ENCODE results near the gene NAIF1. TPM values are rescaled to one million over a fixed set of nuclear protein-coding genes. Genes with fewer than 3 reads are reported as not detected.

The NAIF1 gene
- total RNA-seq, 1 experiment from 2014 or later: 11.0 TPM

DNA sequence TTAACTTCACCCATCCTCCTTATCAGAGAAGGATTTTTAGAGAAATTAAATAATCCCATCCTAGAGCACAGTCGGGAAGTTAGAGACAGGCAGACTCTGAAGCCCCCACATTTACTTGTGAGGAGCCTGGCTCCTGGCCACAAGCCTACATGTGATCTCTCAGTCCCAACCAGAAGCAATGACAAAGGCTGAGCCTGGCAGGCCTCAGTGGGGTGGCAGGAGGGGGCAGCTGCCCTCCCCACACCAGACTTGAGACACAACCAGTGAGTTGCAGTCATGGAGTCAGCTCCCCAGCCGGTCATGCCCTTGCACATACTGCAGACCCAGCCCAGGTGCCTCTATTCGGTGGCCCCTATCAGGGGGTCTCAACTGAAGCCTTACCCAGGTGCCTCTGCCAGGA lies 11.0 kb downstream of the NAIF1 start:
- no peak for DNase-seq (ENCODE audit: low read depth, low spot score)
- ChIA-PET CTCF (interaction anchor here (1.7 kb wide), 1 partner anchor 11 kb away, joined by 4 read pairs; the partner anchor contains the start of gene NAIF1), RAD21 (ENCODE audit: low non-redundant PET in 1 of 2, low total read pairs in 2 of 2, uncharacterized antibody in 2 of 2, unreplicated experiment in 2 of 2) (no interaction called here), POLR2A (no interaction called here)
- no peak overlapping the region for H3K27ac ChIP-seq (ENCODE audit: low read depth, low read length)
- H2AFZ ChIP-seq (ENCODE audit: low read depth, low read length, poor library complexity, severe bottlenecking): no peak overlapping the region
- H3K36me3 ChIP-seq (ENCODE audit: control insufficient read depth in 1 of 2, insufficient read depth in 2 of 2, low read length in 2 of 2): no peaks in the 10 kb centered on the region
- no peaks in the 10 kb centered on the region for H3K9me2 ChIP-seq (ENCODE audit: insufficient read depth)
- no peak for ATAC-seq
- no peaks in the 10 kb centered on the region for H3K27me3 ChIP-seq (ENCODE audit: insufficient read depth, low read length)
- no peaks in the 10 kb centered on the region for H4K20me1 ChIP-seq (ENCODE audit: insufficient read depth)
- TF ChIP-seq ZNF274 (IDR thresholded peaks at IDR 0.05; ENCODE audit: low read depth, low read length) (no peak), RAD21 (IDR thresholded peaks at IDR 0.05; ENCODE audit: low read depth) (no peak), CBX3 (IDR thresholded peaks at IDR 0.05; ENCODE audit: low read depth) (no peak), SRF (IDR thresholded peaks at IDR 0.05; ENCODE audit: low read depth) (no peak), TCF7L2 (IDR thresholded peaks at IDR 0.05; ENCODE audit: borderline replicate concordance, extremely low read depth, insufficient read depth, insufficient read length) (no peak)
- TF ChIP-seq, protein P1, sequence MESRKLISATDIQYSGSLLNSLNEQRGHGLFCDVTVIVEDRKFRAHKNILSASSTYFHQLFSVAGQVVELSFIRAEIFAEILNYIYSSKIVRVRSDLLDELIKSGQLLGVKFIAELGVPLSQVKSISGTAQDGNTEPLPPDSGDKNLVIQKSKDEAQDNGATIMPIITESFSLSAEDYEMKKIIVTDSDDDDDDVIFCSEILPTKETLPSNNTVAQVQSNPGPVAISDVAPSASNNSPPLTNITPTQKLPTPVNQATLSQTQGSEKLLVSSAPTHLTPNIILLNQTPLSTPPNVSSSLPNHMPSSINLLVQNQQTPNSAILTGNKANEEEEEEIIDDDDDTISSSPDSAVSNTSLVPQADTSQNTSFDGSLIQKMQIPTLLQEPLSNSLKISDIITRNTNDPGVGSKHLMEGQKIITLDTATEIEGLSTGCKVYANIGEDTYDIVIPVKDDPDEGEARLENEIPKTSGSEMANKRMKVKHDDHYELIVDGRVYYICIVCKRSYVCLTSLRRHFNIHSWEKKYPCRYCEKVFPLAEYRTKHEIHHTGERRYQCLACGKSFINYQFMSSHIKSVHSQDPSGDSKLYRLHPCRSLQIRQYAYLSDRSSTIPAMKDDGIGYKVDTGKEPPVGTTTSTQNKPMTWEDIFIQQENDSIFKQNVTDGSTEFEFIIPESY (IDR thresholded peaks at IDR 0.05; ENCODE audit: extremely low read depth, insufficient replicate concordance, low read length): no peak
- no TSS peak for BruUV-seq (replicated peaks)
- H3K4me1 ChIP-seq (ENCODE audit: control insufficient read depth in 1 of 2, insufficient read depth in 2 of 2, low read length in 2 of 2): peaks cover 32 to 52% of the 10 kb centered on the region in 2 experiments
- intact Hi-C loops (cut with micrococcal nuclease): no loop called here
- H3K4me3 ChIP-seq (replicated peaks in 1 of 2; ENCODE audit: low read depth in 1 of 2, low read length in 2 of 2): no peak overlapping the region
- no peak overlapping the region for H3K9ac ChIP-seq (ENCODE audit: low read length)
- H3K4me2 ChIP-seq (ENCODE audit: low read length): no peak overlapping the region
- no peaks in the 10 kb centered on the region for H3K79me2 ChIP-seq (ENCODE audit: insufficient read depth, low read length)
- no peaks in the 10 kb centered on the region for H3K9me3 ChIP-seq (ENCODE audit: control insufficient read depth in 1 of 2, insufficient read depth in 1 of 2, low read depth in 1 of 2, low read length in 2 of 2)

DNA sequence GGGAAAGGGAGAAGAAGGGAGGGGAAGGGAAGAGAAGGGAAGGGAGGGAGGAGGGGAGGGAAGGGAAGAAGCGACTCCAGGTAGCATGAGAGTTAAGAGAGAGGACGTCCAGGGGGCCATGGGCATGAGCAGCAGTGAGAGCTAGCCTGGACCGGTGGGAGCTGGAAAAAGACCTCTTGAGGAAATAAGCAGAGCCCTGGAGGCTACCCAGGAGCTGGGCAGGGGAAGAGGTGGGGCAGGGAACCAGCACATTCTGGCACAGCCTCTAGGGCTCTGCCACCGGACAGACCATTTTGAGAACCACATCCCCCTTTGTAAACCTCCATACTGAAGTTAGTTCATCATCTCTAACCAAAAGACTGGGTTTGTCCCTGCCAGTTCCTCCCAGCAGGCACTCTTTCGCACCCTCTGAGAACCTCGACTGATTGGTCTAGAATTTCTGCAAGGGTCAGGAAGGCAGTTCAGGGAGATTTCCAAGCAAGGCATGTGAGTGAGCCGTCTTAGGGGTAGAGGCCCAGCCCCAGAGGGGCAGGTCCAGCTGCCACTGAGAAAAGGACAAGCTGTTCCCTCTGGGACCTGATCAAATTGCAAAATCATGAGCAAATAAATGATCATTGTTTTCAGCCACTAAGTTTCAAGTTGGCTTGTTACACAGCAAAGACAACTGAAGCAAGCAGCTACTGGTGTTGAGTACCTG lies 11.6 kb downstream of the NAIF1 start:
- Histone ChIP-seq H3K9me3 (ENCODE audit: control insufficient read depth in 1 of 2, insufficient read depth in 1 of 2, low read depth in 1 of 2, low read length in 2 of 2) (no peaks in the 10 kb centered on the region), H3K4me1 (ENCODE audit: control insufficient read depth in 1 of 2, insufficient read depth in 2 of 2, low read length in 2 of 2) (peaks cover 36 to 58% of the 10 kb centered on the region in 2 experiments), H2AFZ (ENCODE audit: low read depth, low read length, poor library complexity, severe bottlenecking) (no peak overlapping the region), H3K4me2 (ENCODE audit: low read length) (no peak overlapping the region), H3K9ac (ENCODE audit: low read length) (no peak overlapping the region), H3K4me3 (replicated peaks in 1 of 2; ENCODE audit: low read depth in 1 of 2, low read length in 2 of 2) (no peak overlapping the region), H3K27ac (ENCODE audit: low read depth, low read length) (no peak overlapping the region), H3K36me3 (ENCODE audit: control insufficient read depth in 1 of 2, insufficient read depth in 2 of 2, low read length in 2 of 2) (no peaks in the 10 kb centered on the region), H3K27me3 (ENCODE audit: insufficient read depth, low read length) (no peaks in the 10 kb centered on the region), H3K79me2 (ENCODE audit: insufficient read depth, low read length) (no peaks in the 10 kb centered on the region), H3K9me2 (ENCODE audit: insufficient read depth) (no peaks in the 10 kb centered on the region), H4K20me1 (ENCODE audit: insufficient read depth) (no peaks in the 10 kb centered on the region)
- intact Hi-C loops (cut with micrococcal nuclease): no loop called here
- ChIA-PET CTCF (no interaction called here), RAD21 (ENCODE audit: low non-redundant PET in 1 of 2, low total read pairs in 2 of 2, uncharacterized antibody in 2 of 2, unreplicated experiment in 2 of 2) (no interaction called here), POLR2A (interaction anchor here (0.7 kb wide), 1 partner anchor 23 kb away, joined by 3 read pairs; no protein-coding TSS in a partner anchor)
- DNase-seq (ENCODE audit: low read depth, low spot score) (no peak), ATAC-seq (no peak)
- TF ChIP-seq EZH2phosphoT487 (IDR thresholded peaks at IDR 0.05; ENCODE audit: borderline replicate concordance): no peak
- TF ChIP-seq SIN3A (IDR thresholded peaks at IDR 0.05; ENCODE audit: low read depth): no peak
- TF ChIP-seq, protein P2, sequence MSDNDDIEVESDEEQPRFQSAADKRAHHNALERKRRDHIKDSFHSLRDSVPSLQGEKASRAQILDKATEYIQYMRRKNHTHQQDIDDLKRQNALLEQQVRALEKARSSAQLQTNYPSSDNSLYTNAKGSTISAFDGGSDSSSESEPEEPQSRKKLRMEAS (IDR thresholded peaks at IDR 0.05): no peak
- no peak for TF ChIP-seq SRF (IDR thresholded peaks at IDR 0.05; ENCODE audit: low read depth)
- no peak for TF ChIP-seq POLR2A (IDR thresholded peaks at IDR 0.05; ENCODE audit: borderline replicate concordance, extremely low read depth, insufficient read depth, insufficient read length)
- TF ChIP-seq SP1 (IDR thresholded peaks at IDR 0.05; ENCODE audit: low read depth): no peak
- no peak for TF ChIP-seq RAD21 (IDR thresholded peaks at IDR 0.05; ENCODE audit: low read depth)
- TF ChIP-seq ZNF274 (IDR thresholded peaks at IDR 0.05; ENCODE audit: low read depth, low read length): no peak
- BruUV-seq (replicated peaks): no TSS peak

All from HCT116 (cell line).